Measurements from ENCODE around the gene CDR2. TPM values are rescaled to one million over a fixed set of nuclear protein-coding genes. Genes with fewer than 3 reads are reported as not detected.

CDR2 gene
- total RNA-seq, 1 donor from 2014 or later: 28.0 TPM

DNA sequence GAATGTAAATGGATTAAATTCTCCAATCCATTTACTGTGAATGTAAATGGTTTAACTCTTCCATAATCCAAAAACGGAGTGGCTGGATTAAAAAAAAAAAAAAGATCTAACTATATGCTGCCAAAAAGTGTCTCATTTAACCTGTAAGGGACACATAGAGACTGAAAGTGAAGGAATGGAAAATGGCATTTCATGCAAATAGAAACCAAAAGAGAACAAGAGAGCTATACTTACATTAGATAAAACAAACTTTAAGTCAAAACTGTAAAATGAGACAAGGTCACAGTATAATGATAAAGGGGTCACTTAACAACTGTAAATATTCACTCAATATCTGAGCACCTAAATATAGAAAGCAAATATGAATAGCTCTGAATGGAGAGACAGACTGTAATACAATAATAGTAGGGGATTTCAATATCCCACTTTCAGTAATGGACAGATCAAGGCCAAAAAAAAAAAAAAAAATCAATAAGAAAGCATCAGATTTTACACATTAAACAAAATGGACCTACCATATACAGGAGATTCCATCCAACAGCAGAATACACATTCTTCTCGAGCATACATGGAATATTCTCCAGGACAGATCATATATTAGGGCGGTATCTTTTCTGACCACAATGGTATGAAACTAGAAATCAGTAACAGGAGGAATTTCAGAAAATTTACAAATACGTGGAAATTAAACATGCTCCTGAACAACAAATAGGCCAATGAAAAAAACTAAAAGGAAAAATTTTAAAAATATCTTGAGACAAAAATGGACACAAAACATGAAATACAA lies 36.4 kb downstream of the CDR2 start:
- H3F3A ChIP-seq (ENCODE audit: low read depth): peaks cover 6% of the 10 kb centered on the region
- no peaks in the 10 kb centered on the region for H3K79me2 ChIP-seq (ENCODE audit: low read depth)
- no peak overlapping the region for H3K27ac ChIP-seq
- peaks cover 45% of the 10 kb centered on the region for H3K9me3 Mint-ChIP-seq
- no peak for TF ChIP-seq EZH2 (IDR thresholded peaks at IDR 0.05)
- no peak for TF ChIP-seq EZH2phosphoT487 (IDR thresholded peaks at IDR 0.05)
- TF ChIP-seq CTCF (IDR thresholded peaks at IDR 0.05): no peak
- no peak overlapping the region for H3K4me3 Mint-ChIP-seq
- H3K4me3 ChIP-seq: no peak overlapping the region
- peaks cover 48% of the 10 kb centered on the region for H3K36me3 Mint-ChIP-seq
- no peaks in the 10 kb centered on the region for H3K27me3 Mint-ChIP-seq (ENCODE audit: insufficient read depth, low read depth)
- H3K4me1 ChIP-seq: no peaks in the 10 kb centered on the region
- no peak overlapping the region for H3K4me2 ChIP-seq
- H3K9me3 ChIP-seq (ENCODE audit: low read depth): peaks cover 9% of the 10 kb centered on the region
- no peak for DNase-seq (ENCODE audit: low spot score)
- no peak overlapping the region for H3K27ac Mint-ChIP-seq
- H3K9ac ChIP-seq: no peak overlapping the region
- peaks cover 23% of the 10 kb centered on the region for H3K36me3 ChIP-seq
- no peaks in the 10 kb centered on the region for H3K4me1 Mint-ChIP-seq
- H4K20me1 ChIP-seq (ENCODE audit: low read depth): no peaks in the 10 kb centered on the region
- no peaks in the 10 kb centered on the region for H3K27me3 ChIP-seq
- no peak overlapping the region for H2AFZ ChIP-seq (replicated peaks)

DNA sequence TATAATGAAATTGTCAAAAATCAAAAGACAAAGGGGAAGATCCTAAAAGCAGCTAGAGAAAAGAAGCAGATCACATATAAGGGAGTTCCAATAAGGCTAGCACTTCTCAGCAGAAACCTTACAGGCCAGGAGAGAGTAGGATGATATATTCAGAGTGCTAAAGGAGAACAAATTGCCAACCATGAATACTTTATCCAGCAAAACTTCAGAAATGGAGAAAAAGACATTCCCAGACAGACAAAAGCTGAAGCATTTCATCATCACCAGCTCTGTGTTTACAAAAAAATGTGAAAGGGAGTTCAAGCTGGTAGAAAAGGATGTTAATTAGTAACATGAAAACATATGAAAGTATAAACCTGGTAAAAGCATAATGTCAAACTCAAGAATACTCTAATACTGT lies 37.4 kb downstream of the CDR2 start:
- Histone ChIP-seq H3K9ac (no peak overlapping the region), H3K27ac (no peak overlapping the region), H3K9me3 (ENCODE audit: low read depth) (peaks cover 9% of the 10 kb centered on the region), H3K27me3 (no peaks in the 10 kb centered on the region), H3K4me2 (no peak overlapping the region), H3K4me3 (no peak overlapping the region), H3F3A (ENCODE audit: low read depth) (peaks cover 3% of the 10 kb centered on the region), H3K4me1 (no peaks in the 10 kb centered on the region), H2AFZ (replicated peaks) (no peak overlapping the region), H3K79me2 (ENCODE audit: low read depth) (no peaks in the 10 kb centered on the region), H3K36me3 (peaks cover 23% of the 10 kb centered on the region), H4K20me1 (ENCODE audit: low read depth) (no peaks in the 10 kb centered on the region)
- Mint-ChIP-seq H3K4me1 (no peaks in the 10 kb centered on the region), H3K9me3 (peaks cover 45% of the 10 kb centered on the region), H3K4me3 (no peak overlapping the region), H3K27me3 (ENCODE audit: insufficient read depth, low read depth) (no peaks in the 10 kb centered on the region), H3K36me3 (peaks cover 54% of the 10 kb centered on the region), H3K27ac (no peak overlapping the region)
- no peak for TF ChIP-seq EZH2 (IDR thresholded peaks at IDR 0.05)
- TF ChIP-seq EZH2phosphoT487 (IDR thresholded peaks at IDR 0.05): no peak
- TF ChIP-seq CTCF (IDR thresholded peaks at IDR 0.05): no peak
- DNase-seq (ENCODE audit: low spot score): no peak

DNA sequence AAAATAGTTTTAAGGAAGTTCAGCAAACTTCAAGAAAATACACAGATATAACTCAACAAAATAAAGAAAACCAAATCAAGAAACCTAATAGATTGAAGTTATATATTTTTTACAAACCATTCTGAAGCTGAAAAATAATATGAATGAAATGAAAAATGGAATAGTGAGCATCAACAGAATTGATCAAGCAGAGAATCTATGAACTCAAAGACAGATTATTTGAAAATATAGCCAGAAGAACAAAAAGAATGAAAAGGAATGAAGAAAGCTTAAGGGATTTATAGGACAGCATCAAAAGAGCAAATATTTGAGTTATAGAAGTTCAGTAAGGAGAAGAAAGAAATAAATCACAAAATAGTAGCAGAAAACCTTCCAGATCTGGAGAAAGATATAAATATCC lies 37.8 kb downstream of the CDR2 start:
- Histone ChIP-seq H3K4me2 (no peak overlapping the region), H2AFZ (replicated peaks) (no peak overlapping the region), H4K20me1 (ENCODE audit: low read depth) (no peaks in the 10 kb centered on the region), H3K36me3 (peaks cover 23% of the 10 kb centered on the region), H3K27me3 (no peaks in the 10 kb centered on the region), H3K79me2 (ENCODE audit: low read depth) (no peaks in the 10 kb centered on the region), H3K9ac (no peak overlapping the region), H3K27ac (no peak overlapping the region), H3F3A (ENCODE audit: low read depth) (peaks cover 3% of the 10 kb centered on the region), H3K9me3 (ENCODE audit: low read depth) (peaks cover 9% of the 10 kb centered on the region), H3K4me3 (no peak overlapping the region), H3K4me1 (no peaks in the 10 kb centered on the region)
- peaks cover 54% of the 10 kb centered on the region for H3K36me3 Mint-ChIP-seq
- TF ChIP-seq EZH2 (IDR thresholded peaks at IDR 0.05) (no peak), CTCF (IDR thresholded peaks at IDR 0.05) (no peak), EZH2phosphoT487 (IDR thresholded peaks at IDR 0.05) (no peak)
- no peak overlapping the region for H3K27ac Mint-ChIP-seq
- H3K9me3 Mint-ChIP-seq: peaks cover 42% of the 10 kb centered on the region
- H3K4me1 Mint-ChIP-seq: no peaks in the 10 kb centered on the region
- no peaks in the 10 kb centered on the region for H3K27me3 Mint-ChIP-seq (ENCODE audit: insufficient read depth, low read depth)
- DNase-seq (ENCODE audit: low spot score): no peak
- H3K4me3 Mint-ChIP-seq: no peak overlapping the region

All from neural progenitor cell (in vitro differentiated cells).